MM.1S (cell line): ENCODE results near the gene HDDC3.

Experiments
- DNase-seq: peaks from one replicate; pipeline ENCODE4 v3.0.0-alpha.2; 2015
- H2AFZ ChIP-seq: fragments of 300-600 bp; sonication (generic); 2 replicates; pipeline ENCODE4 v1.6.0; 2016; ENCODE audit warnings: antibody characterized with exemption, low read length
- H3F3A ChIP-seq: fragments of 300-600 bp; sonication (generic); 2 replicates; pipeline ENCODE4 v1.6.1; 2016; ENCODE audit warnings: mild to moderate bottlenecking, antibody characterized with exemption, low read length, moderate library complexity, mixed read lengths; ENCODE audit not compliant: insufficient read depth
- H3K27ac ChIP-seq: fragments of 300-600 bp; sonication (generic); 2 replicates; pipeline ENCODE4 v1.5.1; 2016; ENCODE audit warnings: mild to moderate bottlenecking, low read length
- H3K27me3 ChIP-seq: fragments of 300-600 bp; sonication (generic); replicated peaks from 2 replicates; pipeline ENCODE4 v1.6.0; 2016; ENCODE audit warnings: low read length; ENCODE audit not compliant: insufficient read depth
- H3K36me3 ChIP-seq: fragments of 300-600 bp; sonication (generic); replicated peaks from 2 replicates; pipeline ENCODE4 v1.6.1; 2016; ENCODE audit warnings: mild to moderate bottlenecking, low read length, mixed read lengths; ENCODE audit not compliant: insufficient read depth
- H3K4me1 ChIP-seq: fragments of 300-600 bp; sonication (generic); 2 replicates; pipeline ENCODE4 v1.6.1; 2016; ENCODE audit warnings: low read length, mixed read lengths
- H3K4me2 ChIP-seq: fragments of 300-600 bp; sonication (generic); 2 replicates; pipeline ENCODE4 v1.6.0; 2016; ENCODE audit warnings: low read depth, low read length
- H3K4me3 ChIP-seq: fragments of 300-600 bp; sonication (generic); 2 replicates; pipeline ENCODE4 v1.5.1; 2016; ENCODE audit warnings: low read length, mixed read lengths
- H3K79me2 ChIP-seq: fragments of 300-600 bp; sonication (generic); 2 replicates; pipeline ENCODE4 v1.6.1; 2016; ENCODE audit warnings: mixed run types, low read length, mixed read lengths
- H3K9ac ChIP-seq: fragments of 300-600 bp; sonication (generic); 2 replicates; pipeline ENCODE4 v1.6.1; 2016; ENCODE audit warnings: low read length, mixed read lengths
- H3K9me2 ChIP-seq: fragments of 300-600 bp; sonication (generic); replicated peaks from 2 replicates; pipeline ENCODE4 v1.6.1; 2016; ENCODE audit warnings: mild to moderate bottlenecking, low read length, mixed read lengths; ENCODE audit not compliant: insufficient read depth
- H3K9me3 ChIP-seq: fragments of 300-600 bp; sonication (generic); replicated peaks from 2 replicates; pipeline ENCODE4 v1.6.1; 2016; ENCODE audit warnings: mild to moderate bottlenecking, low read length, mixed read lengths; ENCODE audit not compliant: insufficient read depth
- H4K20me1 ChIP-seq: fragments of 300-600 bp; sonication (generic); 2 replicates; pipeline ENCODE4 v1.6.1; 2016; ENCODE audit warnings: mild to moderate bottlenecking, low read length, moderate library complexity, mixed read lengths; ENCODE audit not compliant: insufficient read depth
- CTCF ChIP-seq: fragments of 300-600 bp; sonication (generic); IDR thresholded peaks from 2 replicates; pipeline ENCODE4 v1.5.1; 2016; ENCODE audit warnings: antibody characterized with exemption, low read length, mixed read lengths
- EZH2 ChIP-seq: fragments of 300-600 bp; sonication (generic); optimal IDR thresholded peaks from 2 replicates; pipeline ENCODE3; 2017; ENCODE audit warnings: low read depth, mild to moderate bottlenecking, antibody characterized with exemption, low read length, mixed read lengths
- EZH2phosphoT487 ChIP-seq: fragments of 300-600 bp; sonication (generic); IDR thresholded peaks from 2 replicates; pipeline ENCODE4 v1.6.1; 2018; ENCODE audit warnings: antibody characterized with exemption, low read length

Gene HDDC3

GRCh38 chr15:90979582-90979981, 47.2 kb upstream of the HDDC3 start:
- Histone ChIP-seq H3K9me2 (no peaks in the 10 kb centered on the region), H3K27ac (no peak overlapping the region), H3K4me1 (no peaks in the 10 kb centered on the region), H3F3A (peaks cover 4% of the 10 kb centered on the region; the same call in 1 of the 2 replicates), H3K4me3 (no peak overlapping the region), H3K9me3 (no peaks in the 10 kb centered on the region), H2AFZ (no peak overlapping the region), H3K27me3 (no peaks in the 10 kb centered on the region), H3K9ac (no peak overlapping the region), H3K36me3 (peaks cover 44% of the 10 kb centered on the region), H3K4me2 (no peak overlapping the region), H3K79me2 (peaks cover 44% of the 10 kb centered on the region), H4K20me1 (no peaks in the 10 kb centered on the region)
- no peak for DNase-seq
- TF ChIP-seq EZH2 = no peak
- TF ChIP-seq CTCF = no peak
- no peak for TF ChIP-seq EZH2phosphoT487

- TF ChIP-seq EZH2phosphoT487 = no peak
- TF ChIP-seq CTCF = no peak
- no peak for TF ChIP-seq EZH2
- Histone ChIP-seq H3K9me2 (no peaks in the 10 kb centered on the region), H3K79me2 (peaks cover 10% of the 10 kb centered on the region; the same call in 1 of the 2 replicates), H3K4me3 (no peak overlapping the region), H3K4me2 (no peak overlapping the region), H3K36me3 (peaks cover 27% of the 10 kb centered on the region), H3K9ac (no peak overlapping the region), H2AFZ (no peak overlapping the region), H3F3A (peaks cover 4% of the 10 kb centered on the region; the same call in 1 of the 2 replicates), H4K20me1 (no peaks in the 10 kb centered on the region), H3K27me3 (no peaks in the 10 kb centered on the region), H3K27ac (no peak overlapping the region), H3K9me3 (no peaks in the 10 kb centered on the region), H3K4me1 (no peaks in the 10 kb centered on the region)
- DNase-seq = no peak
These were observed 41.9 kb upstream of the HDDC3 start for GRCh38 chr15:90974216-90974615.

GRCh38 chr15:90972133-90972532, 39.8 kb upstream of the HDDC3 start:
- H3F3A ChIP-seq = peaks cover 7% of the 10 kb centered on the region; the same call in 1 of the 2 replicates
- H3K9ac ChIP-seq = no peak overlapping the region
- no peak overlapping the region for H3K4me2 ChIP-seq
- H3K27ac ChIP-seq = no peak overlapping the region
- DNase-seq = no peak
- peaks cover 22% of the 10 kb centered on the region for H3K36me3 ChIP-seq
- TF ChIP-seq EZH2 (no peak), EZH2phosphoT487 (no peak), CTCF (no peak)
- no peaks in the 10 kb centered on the region for H4K20me1 ChIP-seq
- no peaks in the 10 kb centered on the region for H3K4me1 ChIP-seq
- H2AFZ ChIP-seq = no peak overlapping the region
- no peak overlapping the region for H3K4me3 ChIP-seq
- no peaks in the 10 kb centered on the region for H3K79me2 ChIP-seq
- H3K9me2 ChIP-seq = no peaks in the 10 kb centered on the region
- H3K9me3 ChIP-seq = no peaks in the 10 kb centered on the region
- H3K27me3 ChIP-seq = no peaks in the 10 kb centered on the region
